ENCODE results near the gene OSBPL6. TPM values are rescaled to one million over a fixed set of nuclear protein-coding genes. Genes with fewer than 3 reads are reported as not detected.

Gene OSBPL6
- total RNA-seq, 4 donors from 2014 or later: 1.8 to 9.9 (median 2.8) TPM

- Histone ChIP-seq H3K27me3 (no peaks in the 10 kb centered on the region), H3K4me3 (no peak overlapping the region), H3K36me3 (no peaks in the 10 kb centered on the region), H3K9me3 (no peaks in the 10 kb centered on the region), H3K4me1 (no peaks in the 10 kb centered on the region), H3K27ac (no peak overlapping the region)
- TF ChIP-seq POLR2A (IDR thresholded peaks at IDR 0.05) (no peak), CTCF (IDR thresholded peaks at IDR 0.05) (no peak)
- DNase-seq: no peak
- intact Hi-C loops (cut with DNase I; ENCODE audit: low total_unique reads): no loop called here
These were observed 69.0 kb downstream of the OSBPL6 start for GRCh38 chr2:178263159-178263860.

- Histone ChIP-seq H3K9me3 (no peaks in the 10 kb centered on the region), H3K27ac (no peak overlapping the region), H3K36me3 (no peaks in the 10 kb centered on the region), H3K4me3 (no peak overlapping the region), H3K4me1 (no peaks in the 10 kb centered on the region), H3K27me3 (no peaks in the 10 kb centered on the region)
- intact Hi-C loops (cut with DNase I; ENCODE audit: low total_unique reads): no loop called here
- no peak for DNase-seq
- no peak for TF ChIP-seq POLR2A (IDR thresholded peaks at IDR 0.05)
- no peak for TF ChIP-seq CTCF (IDR thresholded peaks at IDR 0.05)
These were observed 69.9 kb downstream of the OSBPL6 start for GRCh38 chr2:178264211-178264610.

- H3K9me3 ChIP-seq: no peaks in the 10 kb centered on the region
- H3K36me3 ChIP-seq: no peaks in the 10 kb centered on the region
- DNase-seq: no peak
- H3K4me3 ChIP-seq: no peak overlapping the region
- no peak for TF ChIP-seq POLR2A (IDR thresholded peaks at IDR 0.05)
- no peak for TF ChIP-seq CTCF (IDR thresholded peaks at IDR 0.05)
- no peak overlapping the region for H3K27ac ChIP-seq
- intact Hi-C loops (cut with DNase I; ENCODE audit: low total_unique reads): no loop called here
- no peaks in the 10 kb centered on the region for H3K4me1 ChIP-seq
- H3K27me3 ChIP-seq: no peaks in the 10 kb centered on the region
These were observed 71.5 kb downstream of the OSBPL6 start for GRCh38 chr2:178265851-178266250.

DNA sequence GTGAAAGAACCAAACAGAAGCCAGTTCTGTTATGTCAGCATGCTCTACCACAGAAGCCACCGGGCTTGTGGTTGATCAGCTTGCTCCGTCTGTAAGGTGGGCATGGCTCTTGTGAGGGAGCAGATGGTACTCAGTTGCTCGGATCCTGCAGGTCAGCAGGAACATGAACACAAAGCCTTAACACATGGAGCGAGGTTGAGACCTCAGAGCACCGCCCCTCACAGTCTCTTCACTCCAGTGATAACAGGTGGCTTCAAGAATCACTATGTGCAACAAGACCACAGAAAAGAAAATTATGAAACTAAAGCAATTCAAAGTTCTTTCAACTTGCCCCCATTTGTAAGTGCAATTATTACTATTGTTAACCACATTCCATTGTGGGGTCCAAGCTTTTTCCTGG, 72.1 kb downstream of the OSBPL6 start:
- intact Hi-C loops (cut with DNase I; ENCODE audit: low total_unique reads): no loop called here

More for the DNA sequence above, 72.1 kb downstream of the OSBPL6 start:
- Histone ChIP-seq H3K4me3 (no peak overlapping the region), H3K27me3 (no peaks in the 10 kb centered on the region), H3K27ac (no peak overlapping the region), H3K36me3 (no peaks in the 10 kb centered on the region), H3K9me3 (no peaks in the 10 kb centered on the region), H3K4me1 (no peaks in the 10 kb centered on the region)
- TF ChIP-seq CTCF (IDR thresholded peaks at IDR 0.05) (no peak), POLR2A (IDR thresholded peaks at IDR 0.05) (no peak)
- no peak for DNase-seq

Measured in uterus (tissue), 4 donors.